Measurements from ENCODE around the gene CMSS1. TPM values are rescaled to one million over a fixed set of nuclear protein-coding genes. Genes with fewer than 3 reads are reported as not detected.

CMSS1 gene
- total and polyA plus RNA-seq, 2 of the 13 experiments (the other 11 are each of a cell fraction or from before 2014, with no cell fraction given) = 6.4 to 48.7 TPM

- Histone ChIP-seq H3K27me3 (ENCODE audit: control insufficient read depth in 1 of 2, insufficient read depth in 2 of 2, low read length in 2 of 2) (no peaks in the 10 kb centered on the region; a peak in 1 of 5 replicates), H4K20me1 (ENCODE audit: insufficient read depth, low read length) (peaks cover 24% of the 10 kb centered on the region), H3K79me2 (ENCODE audit: insufficient read depth, low read length) (peaks cover 57% of the 10 kb centered on the region), H3K4me3 (replicated peaks in 1 of 3; ENCODE audit: insufficient read depth in 1 of 3, low read depth in 2 of 3, low read length in 3 of 3) (peak overlapping the region; percentile 73 to 92 (median 83)), H2AFZ (ENCODE audit: low read length) (no peak overlapping the region), H3K9me3 (ENCODE audit: low read length) (no peaks in the 10 kb centered on the region), H3K27ac (ENCODE audit: extremely low read length, insufficient read depth, low read length) (peak overlapping the region; percentile 86), H3K36me3 (replicated peaks in 1 of 2; ENCODE audit: control insufficient read depth in 1 of 2, insufficient read depth in 2 of 2, low read length in 2 of 2) (peaks cover 4 to 6% of the 10 kb centered on the region in 2 experiments; a peak in 2 of 5 replicates), H3K9ac (ENCODE audit: insufficient read depth, low read depth, low read length) (peak overlapping the region; percentile 99), H3K4me1 (ENCODE audit: insufficient read depth, low read length) (peaks cover 44% of the 10 kb centered on the region), H3K4me2 (ENCODE audit: low read depth, low read length) (peak overlapping the region; percentile 92)
- DNase-seq (ENCODE audit: low spot score) (peak; percentile 74), ATAC-seq (peak; percentile 99), FAIRE-seq (no peak)
- BruUV-seq (replicated peaks) = TSS peak; percentile 93
- in situ Hi-C loops (cut with HindIII; ENCODE audit: extremely low pct_ligation_motif_present, low pct_unique_long_range_greater_than_20kb) (loop anchor here (10.0 kb wide), 1 partner anchor 169 kb away; no protein-coding TSS in a partner anchor), intact Hi-C loops (cut with micrococcal nuclease; ENCODE audit: unreplicated experiment) (loop anchor here (1.0 to 5.0 kb wide), 3 partner anchors 45 to 186 kb away; no protein-coding TSS in a partner anchor)
- 6% methylated on average over 25 of the region's 63 CpGs for WGBS (ENCODE audit: low lambda C conversion rate)
- ChIA-PET POLR2A (interaction anchor here (0.8 to 3.6 kb wide), 16 partner anchors 8 to 384 kb away, joined by 3 to 21 read pairs (median 7); partner anchors contain the start of gene TBC1D23), CTCF (ENCODE audit: low intra/inter-chr PET ratio, low total read pairs) (no interaction called here)
- TF ChIP-seq KDM6A (CRISPR knock-in tag; IDR thresholded peaks at IDR 0.05; ENCODE audit: low read depth) = no peak
- no peak for TF ChIP-seq FOXO4 (CRISPR knock-in tag; conservative IDR thresholded peaks at IDR 0.05)
- no peak for TF ChIP-seq ZNF704 (CRISPR knock-in tag; IDR thresholded peaks at IDR 0.05; ENCODE audit: borderline replicate concordance)
- TF ChIP-seq NONO (IDR thresholded peaks at IDR 0.05) = no peak
- peak; percentile 79 for TF ChIP-seq NONO (CRISPR knock-in tag; conservative IDR thresholded peaks at IDR 0.05)
- peak; percentile 90; the same call in 1 of the 2 replicates for TF ChIP-seq MEIS2 (CRISPR knock-in tag; IDR thresholded peaks at IDR 0.05)
- TF ChIP-seq ZNF574 (CRISPR knock-in tag; IDR thresholded peaks at IDR 0.05) = peak; percentile 85
- TF ChIP-seq ZNF12 (CRISPR knock-in tag; IDR thresholded peaks at IDR 0.05) = no peak
- 0 out of 2 replicates have a peak, but pooled peaks have one; percentile 56 for TF ChIP-seq MAF1 (CRISPR knock-in tag; IDR thresholded peaks at IDR 0.05; ENCODE audit: borderline replicate concordance)
- TF ChIP-seq NPAS2 (CRISPR knock-in tag; IDR thresholded peaks at IDR 0.05; ENCODE audit: borderline replicate concordance) = no peak
- peak; percentile 88; the same call in 1 of the 2 replicates for TF ChIP-seq ZNF232 (CRISPR knock-in tag; IDR thresholded peaks at IDR 0.05; ENCODE audit: borderline replicate concordance)
- TF ChIP-seq TFE3 (CRISPR knock-in tag; IDR thresholded peaks at IDR 0.05) = 0 out of 2 replicates have a peak, but pooled peaks have one; percentile 38
- TF ChIP-seq SNAI1 (CRISPR knock-in tag; IDR thresholded peaks at IDR 0.05; ENCODE audit: borderline replicate concordance) = no peak
- no peak for TF ChIP-seq MAFK (conservative IDR thresholded peaks at IDR 0.05 in 1 of 2, IDR thresholded peaks at IDR 0.05 in 1 of 2; ENCODE audit: low read length in 2 of 2)
- peak; percentile 65; the same call in 1 of the 2 replicates for TF ChIP-seq ZNF563 (CRISPR knock-in tag; IDR thresholded peaks at IDR 0.05)
- TF ChIP-seq DR1 (CRISPR knock-in tag; IDR thresholded peaks at IDR 0.05) = peak; percentile 78; the same call in 1 of the 2 replicates
These were observed 58.5 kb downstream of the CMSS1 start for GRCh38 chr3:99875929-99876841.

All from HepG2 (cell line).